Karpas-422 (cell line): ENCODE results near the gene MEGF6. TPM values are rescaled to one million over a fixed set of nuclear protein-coding genes. Genes with fewer than 3 reads are reported as not detected.
"Not testable (repeated sequence)": the region's sequence is repeated elsewhere in the genome, so short reads cannot be mapped to it uniquely, and the experiment has no call there.

ENCODE experiments used
- DNase-seq: peaks from one replicate; pipeline ENCODE4 v3.0.0-alpha.2; 2015
- H2AFZ ChIP-seq: fragments of 200-600 bp; sonication (generic); 2 replicates; pipeline ENCODE4 v1.6.1; 2014; ENCODE audit warnings: antibody characterized with exemption, low read length, mixed read lengths
- H3K27ac ChIP-seq: fragments of 200-600 bp; sonication (generic); 2 replicates; pipeline ENCODE4 v1.5.1; 2014; ENCODE audit warnings: mild to moderate bottlenecking, low read length, moderate library complexity
- H3K27me3 ChIP-seq: fragments of 200-600 bp; sonication (generic); 2 replicates; pipeline ENCODE4 v1.6.1; 2014; ENCODE audit warnings: low read length, mixed read lengths
- H3K36me3 ChIP-seq: fragments of 200-600 bp; sonication (generic); 2 replicates; pipeline ENCODE4 v1.6.1; 2014; ENCODE audit warnings: low read length, mixed read lengths; ENCODE audit not compliant: insufficient read depth
- H3K4me1 ChIP-seq: fragments of 200-600 bp; sonication (generic); 2 replicates; pipeline ENCODE4 v1.6.1; 2014; ENCODE audit warnings: mild to moderate bottlenecking, low read length, mixed read lengths
- H3K4me2 ChIP-seq: fragments of 200-600 bp; sonication (generic); 2 replicates; pipeline ENCODE4 v1.6.1; 2014; ENCODE audit warnings: low read length, low read depth, mild to moderate bottlenecking; ENCODE audit not compliant: poor library complexity, severe bottlenecking
- H3K4me3 ChIP-seq: fragments of 200-600 bp; sonication (generic); 2 replicates; pipeline ENCODE4 v1.5.1; 2014; ENCODE audit warnings: mild to moderate bottlenecking, antibody characterized with exemption, low read length, mixed read lengths
- H3K79me2 ChIP-seq: fragments of 200-600 bp; sonication (generic); 2 replicates; pipeline ENCODE4 v1.6.1; 2014; ENCODE audit warnings: mild to moderate bottlenecking, low read length, mixed read lengths
- H3K9ac ChIP-seq: fragments of 200-600 bp; sonication (generic); 2 replicates; pipeline ENCODE4 v1.6.0; 2014; ENCODE audit warnings: low read length
- H3K9me2 ChIP-seq: fragments of 200-600 bp; sonication (generic), shearing (Covaris generic); replicated peaks from 2 replicates; pipeline ENCODE4 v1.6.0; 2014; ENCODE audit warnings: mild to moderate bottlenecking, low read length, moderate library complexity; ENCODE audit not compliant: insufficient read depth
- H3K9me3 ChIP-seq: fragments of 300-700, 200-600 bp; sonication (generic); 2 replicates; pipeline ENCODE4 v1.6.1; 2014; ENCODE audit warnings: low read length, mixed read lengths
- H4K20me1 ChIP-seq: fragments of 200-600 bp; sonication (generic); 2 replicates; pipeline ENCODE4 v1.6.1; 2014; ENCODE audit warnings: mild to moderate bottlenecking, antibody characterized with exemption, low read length, low read depth; ENCODE audit not compliant: insufficient read depth
- total RNA-seq: library from RNA; depleted of rRNA; stranded (reverse); fragments of >200 nt; shearing (Covaris generic); gene quantifications from 2 replicates; pipeline ENCODE4 v1.2.3, GENCODE V29; 2014; ENCODE audit warnings: low replicate concordance

Gene MEGF6
- total RNA-seq, 1 experiment from 2014 or later: not detected

DNA sequence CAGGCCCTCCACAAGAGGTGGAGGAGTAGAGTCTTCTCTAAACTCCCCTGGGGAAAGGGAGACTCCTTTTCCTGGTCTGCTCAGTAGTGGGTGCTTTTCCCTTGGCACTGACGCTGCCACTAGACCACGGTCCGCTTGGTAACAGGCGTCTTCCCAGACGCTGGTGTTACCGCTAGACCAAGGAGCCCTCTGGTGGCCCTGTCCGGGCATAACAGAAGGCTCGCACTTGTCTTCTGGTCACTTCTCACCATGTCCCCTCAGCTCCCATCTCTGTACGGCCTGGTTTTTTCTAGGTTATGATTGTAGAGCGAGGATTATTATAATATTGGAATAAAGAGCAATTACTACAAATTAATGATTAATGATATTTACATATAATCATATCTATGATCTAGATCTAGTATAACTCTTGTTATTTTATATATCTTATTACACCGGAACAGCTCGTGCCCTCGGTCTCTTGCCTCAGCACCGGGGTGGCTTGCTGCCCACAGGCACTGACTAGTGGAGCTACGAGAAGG lies 9.9 kb upstream of the MEGF6 start:
- not testable (repeated sequence) for H3K9me2 ChIP-seq, H4K20me1 ChIP-seq, H3K79me2 ChIP-seq, H3K27me3 ChIP-seq, H3K27ac ChIP-seq, H2AFZ ChIP-seq, H3K9ac ChIP-seq, H3K36me3 ChIP-seq, H3K9me3 ChIP-seq
- H3K4me1 ChIP-seq: peaks cover 25% of the 10 kb centered on the region
- H3K4me3 ChIP-seq: peak overlapping the region; percentile 56; the same call in 1 of the 2 replicates
- H3K4me2 ChIP-seq: peak overlapping the region; percentile 69
- peak; percentile 63 for DNase-seq

- Histone ChIP-seq H3K9me2 (no peaks in the 10 kb centered on the region), H3K36me3 (no peaks in the 10 kb centered on the region), H3K4me2 (peak overlapping the region; percentile 69), H3K9me3 (no peaks in the 10 kb centered on the region), H4K20me1 (0 out of 2 replicates have a peak, but pooled peaks cover 4% of the 10 kb centered on the region), H3K4me1 (peaks cover 20% of the 10 kb centered on the region), H3K27ac (no peak overlapping the region), H3K9ac (peak overlapping the region; percentile 61), H3K27me3 (no peaks in the 10 kb centered on the region), H2AFZ (no peak overlapping the region), H3K79me2 (peaks cover 4% of the 10 kb centered on the region), H3K4me3 (peak overlapping the region; percentile 56)
- no peak for DNase-seq
Measured at GRCh38 chr1:3620708-3621107, 9.4 kb upstream of the MEGF6 start.

DNA sequence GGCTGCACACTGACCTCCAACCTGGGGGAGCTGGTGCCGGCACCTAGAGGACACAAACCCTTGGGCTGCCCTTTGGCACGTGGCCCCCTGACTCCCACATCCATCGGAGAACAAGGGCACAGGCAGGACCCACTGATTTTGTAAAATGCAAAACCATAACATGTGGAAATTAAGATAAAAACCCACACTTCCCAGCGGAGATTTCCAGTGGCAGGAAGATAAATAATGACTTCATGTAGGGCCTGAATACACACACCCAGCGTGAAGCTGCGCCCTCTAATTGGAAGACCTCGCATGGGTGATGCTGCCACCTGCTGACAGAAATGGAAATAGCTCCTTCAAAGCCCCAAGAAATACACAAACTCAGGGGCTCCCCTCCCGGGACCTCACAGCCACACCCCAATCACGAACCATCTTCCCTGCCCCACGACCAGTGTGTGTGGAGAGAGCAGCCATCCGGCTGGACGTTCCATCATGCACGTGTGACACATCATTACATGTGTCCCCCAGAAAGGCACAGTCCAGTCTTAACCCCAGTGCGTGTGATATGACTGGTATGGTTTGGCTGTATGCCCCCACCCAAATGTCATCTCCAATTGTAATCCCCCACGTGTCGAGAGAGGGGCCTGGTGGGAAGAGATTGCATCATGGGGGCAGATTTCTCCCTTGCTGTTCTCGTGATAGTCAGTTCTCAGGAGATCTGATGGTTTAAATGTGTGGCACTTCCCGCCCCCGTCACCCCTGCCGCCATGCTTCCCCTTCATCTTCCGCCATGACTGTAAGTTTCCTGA lies 7.8 kb upstream of the MEGF6 start:
- peak; percentile 95 for DNase-seq
- H3K9ac ChIP-seq: peak overlapping the region; percentile 61
- no peaks in the 10 kb centered on the region for H3K9me2 ChIP-seq
- H4K20me1 ChIP-seq: 0 out of 2 replicates have a peak, but pooled peaks cover 4% of the 10 kb centered on the region
- no peaks in the 10 kb centered on the region for H3K36me3 ChIP-seq
- H3K4me1 ChIP-seq: peaks cover 16% of the 10 kb centered on the region
- H3K27ac ChIP-seq: no peak overlapping the region
- H2AFZ ChIP-seq: peak overlapping the region; percentile 87; the same call in 1 of the 2 replicates
- peak overlapping the region; percentile 69 for H3K4me2 ChIP-seq
- H3K9me3 ChIP-seq: no peaks in the 10 kb centered on the region
- no peaks in the 10 kb centered on the region for H3K27me3 ChIP-seq
- H3K79me2 ChIP-seq: no peaks in the 10 kb centered on the region; the same call in 1 of the 2 replicates
- peak overlapping the region; percentile 56; the same call in 1 of the 2 replicates for H3K4me3 ChIP-seq

DNA sequence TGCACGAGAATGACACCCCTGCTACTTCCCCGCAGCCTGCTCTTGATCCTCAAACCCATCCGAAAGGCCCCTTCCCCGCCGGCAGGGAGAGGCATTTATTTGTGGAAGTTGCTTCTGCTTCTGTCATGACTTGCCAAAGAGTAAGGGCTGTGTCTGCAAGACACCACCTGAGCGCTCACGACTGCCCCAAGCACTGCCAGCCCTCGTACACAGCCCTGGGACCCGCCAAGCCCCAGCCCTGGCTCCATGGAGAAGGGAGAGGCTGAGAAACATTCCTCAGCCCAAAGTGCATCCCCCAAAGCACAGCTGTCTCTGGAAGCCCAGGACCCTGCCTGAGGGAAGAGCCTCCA lies 7.2 kb upstream of the MEGF6 start:
- no peaks in the 10 kb centered on the region for H4K20me1 ChIP-seq
- no peak overlapping the region for H3K4me2 ChIP-seq
- no peak overlapping the region for H3K4me3 ChIP-seq
- no peaks in the 10 kb centered on the region for H3K27me3 ChIP-seq
- H3K36me3 ChIP-seq: no peaks in the 10 kb centered on the region
- no peak overlapping the region for H2AFZ ChIP-seq
- H3K9me2 ChIP-seq: no peaks in the 10 kb centered on the region
- no peak overlapping the region for H3K9ac ChIP-seq
- H3K79me2 ChIP-seq: no peaks in the 10 kb centered on the region; the same call in 1 of the 2 replicates
- H3K27ac ChIP-seq: no peak overlapping the region
- peaks cover 10% of the 10 kb centered on the region for H3K4me1 ChIP-seq
- no peak for DNase-seq
- no peaks in the 10 kb centered on the region for H3K9me3 ChIP-seq

DNA sequence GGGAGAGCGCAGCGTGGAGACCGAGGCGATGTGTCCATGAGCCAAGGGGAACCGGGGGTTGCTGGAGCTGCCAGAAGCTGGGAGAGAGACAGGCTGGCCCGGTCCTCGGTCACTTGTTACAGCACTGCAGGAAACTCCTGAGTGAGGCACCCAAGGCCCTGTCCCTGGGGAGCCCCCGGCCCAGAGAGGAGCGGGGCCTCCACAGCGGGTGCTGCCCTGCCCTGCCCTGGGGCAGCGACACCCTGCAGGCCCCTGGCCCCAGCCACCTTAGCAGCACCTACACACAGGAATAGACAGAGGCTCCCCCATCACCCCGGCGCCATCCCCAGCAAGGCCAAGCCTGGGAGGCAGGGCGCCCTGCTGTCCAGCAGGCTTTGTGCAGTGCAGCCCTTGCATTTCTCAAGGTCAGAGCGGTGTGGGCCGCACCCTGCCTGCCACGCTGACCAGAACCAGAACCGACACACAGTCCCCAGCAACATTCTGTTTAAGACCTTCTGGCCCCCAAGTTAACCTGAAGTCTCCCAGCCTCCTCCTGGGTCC lies 6.6 kb upstream of the MEGF6 start:
- H3K9me3 ChIP-seq: no peaks in the 10 kb centered on the region
- H3K4me2 ChIP-seq: no peak overlapping the region
- H3K9ac ChIP-seq: no peak overlapping the region
- no peak overlapping the region for H3K4me3 ChIP-seq
- H3K27ac ChIP-seq: no peak overlapping the region
- H3K4me1 ChIP-seq: peaks cover 6% of the 10 kb centered on the region
- H2AFZ ChIP-seq: no peak overlapping the region
- DNase-seq: no peak
- no peaks in the 10 kb centered on the region for H3K36me3 ChIP-seq
- H4K20me1 ChIP-seq: no peaks in the 10 kb centered on the region
- H3K9me2 ChIP-seq: no peaks in the 10 kb centered on the region
- H3K79me2 ChIP-seq: no peaks in the 10 kb centered on the region; the same call in 1 of the 2 replicates
- H3K27me3 ChIP-seq: no peaks in the 10 kb centered on the region

- Histone ChIP-seq H3K9me2 (no peaks in the 10 kb centered on the region), H3K36me3 (no peaks in the 10 kb centered on the region), H3K4me1 (peaks cover 6% of the 10 kb centered on the region), H3K9me3 (no peaks in the 10 kb centered on the region), H3K4me3 (no peak overlapping the region), H2AFZ (no peak overlapping the region), H3K27ac (no peak overlapping the region), H3K9ac (no peak overlapping the region), H3K27me3 (no peaks in the 10 kb centered on the region), H4K20me1 (no peaks in the 10 kb centered on the region), H3K4me2 (no peak overlapping the region), H3K79me2 (no peaks in the 10 kb centered on the region; the same call in 1 of the 2 replicates)
- DNase-seq: no peak
Measured at GRCh38 chr1:3616861-3617260, 5.6 kb upstream of the MEGF6 start.

DNA sequence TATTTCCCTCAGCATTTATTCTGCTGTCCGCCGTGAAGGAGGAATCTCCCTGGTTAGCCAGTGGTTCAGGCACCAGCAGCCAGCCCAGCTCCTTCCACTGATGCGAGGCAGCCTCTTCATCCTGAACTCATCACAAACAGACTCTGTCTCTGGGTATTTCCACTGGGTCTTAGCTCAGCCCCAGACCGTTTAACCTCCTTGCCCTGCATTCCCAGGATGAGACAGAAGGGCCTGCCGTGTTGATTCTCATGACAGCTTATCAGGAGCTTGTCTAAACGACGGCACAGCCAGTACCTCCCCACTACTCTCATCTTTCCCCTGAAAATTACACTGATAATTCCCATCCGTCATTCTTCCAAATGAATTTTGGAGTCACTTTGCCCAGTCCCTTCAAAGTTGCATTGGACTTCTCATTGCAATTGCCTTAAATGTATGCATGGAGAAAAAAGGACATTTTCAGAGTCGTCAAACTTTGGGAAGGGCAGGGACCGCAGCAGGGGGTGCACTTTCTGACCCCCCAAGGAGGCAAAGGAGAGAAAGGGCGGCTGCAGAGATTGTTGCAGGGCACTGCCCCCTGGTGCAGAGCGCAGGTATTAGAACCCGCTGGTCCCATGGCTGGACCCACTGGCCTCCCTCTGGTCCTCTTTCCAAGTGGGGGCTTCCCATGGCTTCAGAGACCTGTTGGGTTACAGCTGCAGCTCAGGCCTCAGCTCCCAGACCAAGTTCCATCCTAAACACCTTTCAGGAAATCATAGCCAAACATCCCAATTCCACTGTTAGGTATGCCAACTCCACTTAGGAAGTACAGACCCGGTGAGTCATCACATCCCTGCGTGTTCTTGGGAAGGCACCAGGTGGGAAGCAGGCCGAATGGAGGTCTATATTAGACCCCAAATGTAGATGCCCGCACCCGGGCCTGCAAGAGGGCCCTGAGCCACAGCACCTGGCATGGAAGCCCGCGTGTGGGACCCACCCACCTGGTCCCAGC lies 3.7 kb upstream of the MEGF6 start:
- H3K9me2 ChIP-seq: no peaks in the 10 kb centered on the region
- H3K4me2 ChIP-seq: no peak overlapping the region
- peak; percentile 63 for DNase-seq

More for the DNA sequence above, 3.7 kb upstream of the MEGF6 start:
- H3K27me3 ChIP-seq: no peaks in the 10 kb centered on the region
- H3K4me1 ChIP-seq: peaks cover 6% of the 10 kb centered on the region
- no peaks in the 10 kb centered on the region; the same call in 1 of the 2 replicates for H3K79me2 ChIP-seq
- H3K27ac ChIP-seq: no peak overlapping the region
- no peak overlapping the region for H3K9ac ChIP-seq
- H3K36me3 ChIP-seq: no peaks in the 10 kb centered on the region
- H3K4me3 ChIP-seq: no peak overlapping the region
- H3K9me3 ChIP-seq: no peaks in the 10 kb centered on the region
- no peaks in the 10 kb centered on the region for H4K20me1 ChIP-seq
- H2AFZ ChIP-seq: no peak overlapping the region
